Fibroblast of pulmonary artery (primary cell): ENCODE results near the gene CSK.
"Not testable (repeated sequence)": the region's sequence is repeated elsewhere in the genome, so short reads cannot be mapped to it uniquely, and the experiment has no call there.

Source experiments
- DNase-seq: peaks from one replicate; pipeline ENCODE4 v3.0.0-alpha.2; 2010; ENCODE audit warnings: low read depth
- H3K4me3 ChIP-seq: replicated peaks from 2 replicates; pipeline ENCODE4 v1.5.1; 2011; ENCODE audit warnings: low read depth, mild to moderate bottlenecking, control low read depth, low read length, moderate library complexity
- CTCF ChIP-seq: IDR thresholded peaks from 2 replicates; pipeline ENCODE4 v1.5.1; 2011; ENCODE audit warnings: mild to moderate bottlenecking, control low read depth, low read length, inconsistent platforms; ENCODE audit errors: missing control alignments

The CSK gene

GRCh38 chr15:74783808-74784175 is 1.9 kb downstream of the CSK start:
- TF ChIP-seq CTCF, result no peak
- H3K4me3 ChIP-seq, result peak overlapping the region; percentile 79
- no peak for DNase-seq

- TF ChIP-seq CTCF, result no peak
- DNase-seq, result no peak
- no peak overlapping the region for H3K4me3 ChIP-seq
Observed at GRCh38 chr15:74784426-74785193, 2.7 kb downstream of the CSK start.

GRCh38 chr15:74785194-74786032 is 3.5 kb downstream of the CSK start:
- TF ChIP-seq CTCF, result no peak
- H3K4me3 ChIP-seq, result no peak overlapping the region
- no peak for DNase-seq

- not testable (repeated sequence) for H3K4me3 ChIP-seq, DNase-seq
Observed at GRCh38 chr15:74786081-74786480, 4.2 kb downstream of the CSK start.

GRCh38 chr15:74786551-74787165 is 4.8 kb downstream of the CSK start:
- no peak for TF ChIP-seq CTCF
- no peak for DNase-seq
- no peak overlapping the region for H3K4me3 ChIP-seq

- peak; percentile 70 for DNase-seq
- peak; percentile 77 for TF ChIP-seq CTCF
Observed at GRCh38 chr15:74787251-74788041, 5.6 kb downstream of the CSK start.

More at GRCh38 chr15:74787251-74788041, 5.6 kb downstream of the CSK start:
- no peak overlapping the region for H3K4me3 ChIP-seq
